Measurements from ENCODE around the gene PDZRN4. TPM values are rescaled to one million over a fixed set of nuclear protein-coding genes. Genes with fewer than 3 reads are reported as not detected.
A peak's percentile ranks its signal among the peaks of the same experiment; 100 is the strongest.

PDZRN4 gene
- total RNA-seq, 4 donors from 2014 or later: 2.1 to 10.6 (median 5.8) TPM

DNA sequence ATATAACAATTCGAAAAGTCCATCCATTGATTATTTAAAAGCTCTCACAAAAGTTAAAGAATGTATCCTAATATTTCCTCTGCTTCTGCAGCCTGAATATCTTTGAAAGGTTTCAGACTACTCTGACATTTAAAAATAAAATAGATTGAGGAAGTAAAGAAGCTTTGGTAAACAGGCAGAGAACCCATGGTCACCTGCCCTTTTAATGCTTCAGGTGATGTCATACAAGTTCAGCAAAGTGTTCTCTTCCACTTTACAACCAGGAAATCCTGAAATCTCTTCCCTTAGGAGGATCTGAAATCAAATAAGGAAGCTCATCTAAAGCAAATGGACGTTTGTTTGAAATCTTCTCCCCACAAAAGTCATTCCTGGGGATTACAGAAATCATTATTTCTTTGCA is 322.4 kb downstream of the PDZRN4 start:
- TF ChIP-seq, protein P1, sequence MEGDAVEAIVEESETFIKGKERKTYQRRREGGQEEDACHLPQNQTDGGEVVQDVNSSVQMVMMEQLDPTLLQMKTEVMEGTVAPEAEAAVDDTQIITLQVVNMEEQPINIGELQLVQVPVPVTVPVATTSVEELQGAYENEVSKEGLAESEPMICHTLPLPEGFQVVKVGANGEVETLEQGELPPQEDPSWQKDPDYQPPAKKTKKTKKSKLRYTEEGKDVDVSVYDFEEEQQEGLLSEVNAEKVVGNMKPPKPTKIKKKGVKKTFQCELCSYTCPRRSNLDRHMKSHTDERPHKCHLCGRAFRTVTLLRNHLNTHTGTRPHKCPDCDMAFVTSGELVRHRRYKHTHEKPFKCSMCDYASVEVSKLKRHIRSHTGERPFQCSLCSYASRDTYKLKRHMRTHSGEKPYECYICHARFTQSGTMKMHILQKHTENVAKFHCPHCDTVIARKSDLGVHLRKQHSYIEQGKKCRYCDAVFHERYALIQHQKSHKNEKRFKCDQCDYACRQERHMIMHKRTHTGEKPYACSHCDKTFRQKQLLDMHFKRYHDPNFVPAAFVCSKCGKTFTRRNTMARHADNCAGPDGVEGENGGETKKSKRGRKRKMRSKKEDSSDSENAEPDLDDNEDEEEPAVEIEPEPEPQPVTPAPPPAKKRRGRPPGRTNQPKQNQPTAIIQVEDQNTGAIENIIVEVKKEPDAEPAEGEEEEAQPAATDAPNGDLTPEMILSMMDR (IDR thresholded peaks at IDR 0.05): no peak
- TF ChIP-seq POLR2A (IDR thresholded peaks at IDR 0.05): no peak
- intact Hi-C loops (cut with DNase I; ENCODE audit: low total_unique reads): no loop called here
- H3K4me1 ChIP-seq: no peaks in the 10 kb centered on the region

DNA sequence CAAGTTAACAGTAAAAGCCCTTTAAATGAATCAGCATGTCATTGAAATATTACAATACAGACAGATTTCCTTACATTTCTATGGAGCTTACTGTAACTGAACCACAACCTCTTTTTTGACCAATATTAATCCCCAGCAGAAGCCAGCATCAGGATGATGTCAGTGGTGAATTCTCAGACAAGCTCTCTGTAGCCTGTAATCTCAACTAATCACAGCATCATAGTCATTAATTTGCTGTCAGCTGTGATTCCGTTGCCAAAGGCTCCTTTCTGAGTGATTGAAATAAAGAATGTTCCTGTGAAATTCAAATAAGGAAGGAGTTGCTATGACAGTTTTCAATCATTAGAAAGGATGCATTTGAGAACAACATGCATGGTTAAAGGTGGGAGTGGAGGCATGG is 323.1 kb downstream of the PDZRN4 start:
- Histone ChIP-seq H3K27me3 (no peaks in the 10 kb centered on the region), H3K4me1 (no peaks in the 10 kb centered on the region), H3K9me3 (no peaks in the 10 kb centered on the region), H3K36me3 (no peaks in the 10 kb centered on the region), H3K4me3 (no peak overlapping the region), H3K27ac (no peak overlapping the region)
- TF ChIP-seq, protein P1 (IDR thresholded peaks at IDR 0.05): no peak
- TF ChIP-seq POLR2A (IDR thresholded peaks at IDR 0.05): no peak
- DNase-seq: no peak
- intact Hi-C loops (cut with DNase I; ENCODE audit: low total_unique reads): no loop called here

More for the DNA sequence above, 322.4 kb downstream of the PDZRN4 start:
- Histone ChIP-seq H3K27me3 (no peaks in the 10 kb centered on the region), H3K36me3 (no peaks in the 10 kb centered on the region), H3K4me3 (no peak overlapping the region), H3K9me3 (no peaks in the 10 kb centered on the region), H3K27ac (no peak overlapping the region)
- DNase-seq: no peak

DNA sequence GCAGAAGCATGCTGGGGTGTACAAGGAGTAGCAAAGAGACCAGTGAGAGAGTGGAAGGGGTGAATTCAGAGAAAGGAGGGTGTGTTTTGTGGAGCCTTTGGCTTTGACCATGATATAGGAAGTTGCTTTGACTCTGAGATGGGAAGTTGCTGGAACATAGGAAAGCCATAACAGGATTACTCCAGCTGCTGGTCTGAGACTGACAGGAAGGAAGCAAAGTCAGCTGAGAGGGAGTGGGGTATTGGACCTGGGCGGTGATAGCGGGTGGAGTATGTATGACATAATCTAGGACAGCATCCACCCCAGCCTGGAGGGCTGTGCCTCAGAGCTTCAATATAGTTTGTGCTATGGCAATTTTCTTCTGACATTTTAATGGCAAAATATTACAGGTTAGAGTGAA is 324.4 kb downstream of the PDZRN4 start:
- no peaks in the 10 kb centered on the region for H3K4me1 ChIP-seq
- no peaks in the 10 kb centered on the region for H3K27me3 ChIP-seq
- H3K36me3 ChIP-seq: no peaks in the 10 kb centered on the region
- TF ChIP-seq, protein P1 (IDR thresholded peaks at IDR 0.05): no peak
- no peak for TF ChIP-seq POLR2A (IDR thresholded peaks at IDR 0.05)
- peak in 1 of 2 donors; percentile 13 for DNase-seq
- H3K4me3 ChIP-seq: no peak overlapping the region
- intact Hi-C loops (cut with DNase I; ENCODE audit: low total_unique reads): no loop called here
- H3K27ac ChIP-seq: no peak overlapping the region
- H3K9me3 ChIP-seq: no peaks in the 10 kb centered on the region

DNA sequence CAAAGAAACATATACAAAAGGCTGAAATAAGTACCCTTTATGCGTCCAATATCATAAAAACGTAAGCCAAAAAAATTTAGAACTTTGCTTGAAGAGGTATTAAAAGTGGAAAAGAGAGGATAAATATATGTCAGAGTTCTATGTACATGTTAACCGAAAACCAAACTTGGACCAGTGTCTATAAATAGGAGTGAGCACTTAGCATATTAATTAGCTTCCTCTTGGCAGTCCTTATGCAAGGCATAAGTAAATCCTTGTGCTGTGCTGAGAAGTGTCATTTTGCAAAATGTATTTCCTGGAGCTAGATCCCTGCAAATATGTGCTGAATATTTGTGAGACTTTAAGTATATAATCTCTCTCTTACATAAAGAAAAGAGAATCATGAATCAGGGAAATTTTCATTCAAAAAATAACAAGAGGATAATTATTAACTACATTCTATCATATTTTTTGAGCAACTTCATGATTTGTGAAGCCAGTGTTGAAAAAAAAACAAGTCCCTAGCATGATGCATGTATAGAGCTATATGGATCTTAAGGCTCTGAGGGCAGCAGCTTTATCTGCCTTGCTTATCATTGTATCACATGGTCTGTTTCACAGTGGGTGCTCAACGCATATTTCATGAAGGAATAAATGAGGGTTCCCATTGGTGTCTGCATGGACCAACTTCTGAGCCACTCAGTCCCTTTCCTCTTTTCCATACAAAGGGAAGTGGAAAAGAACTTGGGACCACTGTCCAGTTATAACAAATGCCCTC is 326.1 kb downstream of the PDZRN4 start:
- no peak overlapping the region for H3K4me3 ChIP-seq
- H3K4me1 ChIP-seq: no peaks in the 10 kb centered on the region
- intact Hi-C loops (cut with DNase I; ENCODE audit: low total_unique reads): no loop called here
- no peaks in the 10 kb centered on the region for H3K27me3 ChIP-seq
- H3K9me3 ChIP-seq: no peaks in the 10 kb centered on the region
- DNase-seq: no peak
- no peaks in the 10 kb centered on the region for H3K36me3 ChIP-seq
- TF ChIP-seq POLR2A (IDR thresholded peaks at IDR 0.05): no peak
- TF ChIP-seq, protein P1 (IDR thresholded peaks at IDR 0.05): no peak
- no peak overlapping the region for H3K27ac ChIP-seq

DNA sequence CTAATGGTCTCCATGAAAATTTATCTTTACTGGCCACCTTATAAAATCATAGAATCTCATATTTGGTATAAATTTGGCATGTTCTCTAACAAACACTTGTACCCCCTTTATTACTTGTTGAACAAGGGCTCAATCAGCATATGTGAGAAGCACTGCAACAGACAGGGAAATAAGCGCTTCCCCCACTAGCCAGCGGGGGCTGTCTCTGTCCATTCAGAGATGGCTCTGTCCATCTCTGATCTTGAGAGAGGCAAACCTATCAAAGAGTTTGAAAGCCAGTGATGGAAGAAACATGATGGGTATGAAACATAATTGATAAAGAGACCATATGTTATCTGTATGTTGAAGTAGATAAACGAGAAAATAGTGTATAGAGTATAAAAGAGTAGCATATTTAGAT is 326.8 kb downstream of the PDZRN4 start:
- DNase-seq: no peak
- TF ChIP-seq, protein P1 (IDR thresholded peaks at IDR 0.05): no peak
- no peak for TF ChIP-seq POLR2A (IDR thresholded peaks at IDR 0.05)
- intact Hi-C loops (cut with DNase I; ENCODE audit: low total_unique reads): no loop called here
- H3K27me3 ChIP-seq: no peaks in the 10 kb centered on the region
- H3K4me3 ChIP-seq: no peak overlapping the region
- no peaks in the 10 kb centered on the region for H3K36me3 ChIP-seq
- no peak overlapping the region for H3K27ac ChIP-seq
- no peaks in the 10 kb centered on the region for H3K9me3 ChIP-seq
- no peaks in the 10 kb centered on the region for H3K4me1 ChIP-seq
